Progenitor cell of endocrine pancreas (in vitro differentiated cells): ENCODE data around the gene RAB5IF. TPM values are rescaled to one million over a fixed set of nuclear protein-coding genes. Genes with fewer than 3 reads are reported as not detected.
"Not testable (repeated sequence)": the region's sequence is repeated elsewhere in the genome, so short reads cannot be mapped to it uniquely, and the experiment has no call there.

Experiments
- DNase-seq: peaks from one replicate; pipeline ENCODE4 v3.0.0; 2021; ENCODE audit warnings: low spot score; ENCODE audit not compliant: unreplicated experiment
- H3K27ac Mint-ChIP-seq: 2 replicates; pipeline ENCODE4 v1.8.0; 2021; ENCODE audit warnings: mild to moderate bottlenecking, moderate library complexity, mixed read lengths
- H3K27me3 Mint-ChIP-seq: 2 replicates; pipeline ENCODE4 v1.8.0; 2021; ENCODE audit warnings: mixed read lengths
- H3K36me3 Mint-ChIP-seq: 2 replicates; pipeline ENCODE4 v1.8.0; 2022; ENCODE audit warnings: mixed read lengths; ENCODE audit not compliant: insufficient read depth
- H3K4me1 Mint-ChIP-seq: 2 replicates; pipeline ENCODE4 v1.8.0; 2021; ENCODE audit warnings: low read depth, mixed read lengths
- H3K4me3 Mint-ChIP-seq: 2 replicates; pipeline ENCODE4 v1.8.0; 2021; ENCODE audit warnings: low read depth, mild to moderate bottlenecking, moderate library complexity, mixed read lengths
- H3K9me3 Mint-ChIP-seq: 2 replicates; pipeline ENCODE4 v1.8.0; 2021; ENCODE audit warnings: low read depth, mixed read lengths
- CTCF ChIP-seq: fragments of 200-600 bp; sonication (generic); IDR thresholded peaks from one replicate; pipeline ENCODE4 v1.5.0; 2021; ENCODE audit warnings: antibody characterized with exemption, mild to moderate bottlenecking; ENCODE audit not compliant: unreplicated experiment
- total RNA-seq: library from RNA; stranded (reverse); gene quantifications from 2 replicates; pipeline ENCODE4 v1.2.1, GENCODE V29; 2021

Gene RAB5IF
- total RNA-seq, 1 donor from 2014 or later = 58.8 TPM

GRCh38 chr20:36632487-36633284, 27.1 kb downstream of the RAB5IF start:
- H3K4me1 Mint-ChIP-seq = peaks cover 2% of the 10 kb centered on the region
- H3K4me3 Mint-ChIP-seq = no peak overlapping the region
- H3K9me3 Mint-ChIP-seq = no peaks in the 10 kb centered on the region
- DNase-seq = peak; percentile 36
- no peaks in the 10 kb centered on the region for H3K27me3 Mint-ChIP-seq
- H3K36me3 Mint-ChIP-seq = no peaks in the 10 kb centered on the region
- peak; percentile 50 for TF ChIP-seq CTCF
- peak overlapping the region; percentile 74 for H3K27ac Mint-ChIP-seq

GRCh38 chr20:36633285-36633772, 27.8 kb downstream of the RAB5IF start:
- Mint-ChIP-seq H3K4me1 (peaks cover 2% of the 10 kb centered on the region), H3K27ac (no peak overlapping the region), H3K27me3 (no peaks in the 10 kb centered on the region), H3K9me3 (no peaks in the 10 kb centered on the region), H3K4me3 (no peak overlapping the region), H3K36me3 (no peaks in the 10 kb centered on the region)
- no peak for DNase-seq
- no peak for TF ChIP-seq CTCF

GRCh38 chr20:36634342-36634741, 28.8 kb downstream of the RAB5IF start:
- Mint-ChIP-seq H3K4me1 (peaks cover 2% of the 10 kb centered on the region), H3K27me3 (no peaks in the 10 kb centered on the region), H3K27ac (no peak overlapping the region), H3K9me3 (no peaks in the 10 kb centered on the region), H3K36me3 (no peaks in the 10 kb centered on the region), H3K4me3 (no peak overlapping the region)
- DNase-seq = no peak
- no peak for TF ChIP-seq CTCF

- H3K4me3 Mint-ChIP-seq, H3K9me3 Mint-ChIP-seq, H3K4me1 Mint-ChIP-seq, H3K27ac Mint-ChIP-seq, DNase-seq, H3K36me3 Mint-ChIP-seq, H3K27me3 Mint-ChIP-seq: not testable (repeated sequence)
Observed at GRCh38 chr20:36638876-36639400, 33.4 kb downstream of the RAB5IF start.

- no peaks in the 10 kb centered on the region for H3K9me3 Mint-ChIP-seq
- H3K4me3 Mint-ChIP-seq = no peak overlapping the region
- no peaks in the 10 kb centered on the region for H3K27me3 Mint-ChIP-seq
- no peaks in the 10 kb centered on the region for H3K36me3 Mint-ChIP-seq
- TF ChIP-seq CTCF = no peak
- peaks cover 6% of the 10 kb centered on the region for H3K4me1 Mint-ChIP-seq
- no peak for DNase-seq
- H3K27ac Mint-ChIP-seq = no peak overlapping the region
Observed at GRCh38 chr20:36641506-36641843, 35.9 kb downstream of the RAB5IF start.

- Mint-ChIP-seq H3K36me3 (no peaks in the 10 kb centered on the region), H3K4me3 (no peak overlapping the region), H3K27ac (no peak overlapping the region), H3K27me3 (no peaks in the 10 kb centered on the region), H3K4me1 (peaks cover 8% of the 10 kb centered on the region), H3K9me3 (no peaks in the 10 kb centered on the region)
- DNase-seq = no peak
- no peak for TF ChIP-seq CTCF
Observed at GRCh38 chr20:36642136-36642535, 36.6 kb downstream of the RAB5IF start.
